Measurements from ENCODE around the gene MGAT3. TPM values are rescaled to one million over a fixed set of nuclear protein-coding genes. Genes with fewer than 3 reads are reported as not detected.
"Not testable (repeated sequence)": the region's sequence is repeated elsewhere in the genome, so short reads cannot be mapped to it uniquely, and the experiment has no call there.

MGAT3 gene
- total and polyA plus RNA-seq, 2 of the 13 experiments (the other 11 are each of a cell fraction or from before 2014, with no cell fraction given), result 0.11 to 0.15 TPM

GRCh38 chr22:39504071-39504470, 47.3 kb downstream of the MGAT3 start:
- peaks cover 13 to 48% of the 10 kb centered on the region in 2 experiments for H3K36me3 ChIP-seq (replicated peaks in 1 of 2; ENCODE audit: control insufficient read depth in 1 of 2, insufficient read depth in 2 of 2, low read length in 2 of 2)
- in situ Hi-C loops (cut with HindIII; ENCODE audit: extremely low pct_ligation_motif_present, low pct_unique_long_range_greater_than_20kb) (no loop called here), intact Hi-C loops (cut with micrococcal nuclease; ENCODE audit: unreplicated experiment) (no loop called here)
- H3K9ac ChIP-seq (ENCODE audit: insufficient read depth, low read depth, low read length), result no peak overlapping the region; the same call in 1 of the 2 replicates
- CTCF ChIA-PET (ENCODE audit: low intra/inter-chr PET ratio, low total read pairs), result no interaction called here
- H3K4me3 ChIP-seq (replicated peaks in 1 of 3; ENCODE audit: insufficient read depth in 1 of 3, low read depth in 2 of 3, low read length in 3 of 3), result peak overlapping the region in 1 of 3 experiments; percentile 80; a peak in 1 of 6 replicates
- WGBS (ENCODE audit: low lambda C conversion rate), result 96% methylated on average over 16 of the region's 16 CpGs
- no peak overlapping the region for H3K27ac ChIP-seq (ENCODE audit: extremely low read length, insufficient read depth, low read length)
- no peak for DNase-seq (ENCODE audit: low spot score)
- H3K4me1 ChIP-seq (ENCODE audit: insufficient read depth, low read length), result peaks cover 58% of the 10 kb centered on the region
- no peak for ATAC-seq
- no peak overlapping the region for H2AFZ ChIP-seq (ENCODE audit: low read length)
- POLR2A ChIA-PET, result interaction anchor here (1.1 to 9.1 kb wide), 6 partner anchors 10 to 540 kb away, joined by 3 to 167 read pairs (median 28); partner anchors contain the start of genes ATF4 and RPS19BP1
- FAIRE-seq, result no peak
- BruUV-seq (replicated peaks), result no TSS peak
- no peaks in the 10 kb centered on the region for H3K27me3 ChIP-seq (ENCODE audit: control insufficient read depth in 1 of 2, insufficient read depth in 2 of 2, low read length in 2 of 2)
- H3K79me2 ChIP-seq (ENCODE audit: insufficient read depth, low read length), result peaks cover 61% of the 10 kb centered on the region
- no peaks in the 10 kb centered on the region for H3K9me3 ChIP-seq (ENCODE audit: low read length)
- peaks cover 10% of the 10 kb centered on the region for H4K20me1 ChIP-seq (ENCODE audit: insufficient read depth, low read length)
- H3K4me2 ChIP-seq (ENCODE audit: low read depth, low read length), result peak overlapping the region; percentile 89
- TF ChIP-seq MED13 (CRISPR knock-in tag; IDR thresholded peaks at IDR 0.05) (no peak), MATR3 (CRISPR knock-in tag; IDR thresholded peaks at IDR 0.05) (no peak), SP140L (CRISPR knock-in tag; IDR thresholded peaks at IDR 0.05; ENCODE audit: borderline replicate concordance) (no peak)

- H3K9me3 ChIP-seq (ENCODE audit: low read length); DNase-seq (ENCODE audit: low spot score); H2AFZ ChIP-seq (ENCODE audit: low read length); H3K27ac ChIP-seq (ENCODE audit: extremely low read length, insufficient read depth, low read length); FAIRE-seq; in situ Hi-C loops (cut with HindIII; ENCODE audit: extremely low pct_ligation_motif_present, low pct_unique_long_range_greater_than_20kb); H3K9ac ChIP-seq (ENCODE audit: insufficient read depth, low read depth, low read length); H3K4me3 ChIP-seq (replicated peaks in 1 of 3; ENCODE audit: insufficient read depth in 1 of 3, low read depth in 2 of 3, low read length in 3 of 3); CTCF ChIA-PET (ENCODE audit: low intra/inter-chr PET ratio, low total read pairs); BruUV-seq (replicated peaks); H3K4me2 ChIP-seq (ENCODE audit: low read depth, low read length); ATAC-seq; H3K27me3 ChIP-seq (ENCODE audit: control insufficient read depth in 1 of 2, insufficient read depth in 2 of 2, low read length in 2 of 2); intact Hi-C loops (cut with micrococcal nuclease; ENCODE audit: unreplicated experiment): not testable (repeated sequence)
- peaks cover 26 to 76% of the 10 kb centered on the region in 2 experiments for H3K36me3 ChIP-seq (replicated peaks in 1 of 2; ENCODE audit: control insufficient read depth in 1 of 2, insufficient read depth in 2 of 2, low read length in 2 of 2)
- H3K4me1 ChIP-seq (ENCODE audit: insufficient read depth, low read length), result peaks cover 38% of the 10 kb centered on the region
- H4K20me1 ChIP-seq (ENCODE audit: insufficient read depth, low read length), result peaks cover 23% of the 10 kb centered on the region
- WGBS (ENCODE audit: low lambda C conversion rate), result 93% methylated on average over 8 of the region's 10 CpGs
- peaks cover 69% of the 10 kb centered on the region for H3K79me2 ChIP-seq (ENCODE audit: insufficient read depth, low read length)
- POLR2A ChIA-PET, result interaction anchor here (1.2 to 1.8 kb wide), 3 partner anchors 9 to 13 kb away, joined by 3 to 9 read pairs (median 5); partner anchors contain the start of gene ATF4
Observed at GRCh38 chr22:39507021-39507420, 50.2 kb downstream of the MGAT3 start.
